Measurements from ENCODE around the gene C17orf75.
"Not testable (repeated sequence)": the region's sequence is repeated elsewhere in the genome, so short reads cannot be mapped to it uniquely, and the experiment has no call there.

C17orf75 gene

DNA sequence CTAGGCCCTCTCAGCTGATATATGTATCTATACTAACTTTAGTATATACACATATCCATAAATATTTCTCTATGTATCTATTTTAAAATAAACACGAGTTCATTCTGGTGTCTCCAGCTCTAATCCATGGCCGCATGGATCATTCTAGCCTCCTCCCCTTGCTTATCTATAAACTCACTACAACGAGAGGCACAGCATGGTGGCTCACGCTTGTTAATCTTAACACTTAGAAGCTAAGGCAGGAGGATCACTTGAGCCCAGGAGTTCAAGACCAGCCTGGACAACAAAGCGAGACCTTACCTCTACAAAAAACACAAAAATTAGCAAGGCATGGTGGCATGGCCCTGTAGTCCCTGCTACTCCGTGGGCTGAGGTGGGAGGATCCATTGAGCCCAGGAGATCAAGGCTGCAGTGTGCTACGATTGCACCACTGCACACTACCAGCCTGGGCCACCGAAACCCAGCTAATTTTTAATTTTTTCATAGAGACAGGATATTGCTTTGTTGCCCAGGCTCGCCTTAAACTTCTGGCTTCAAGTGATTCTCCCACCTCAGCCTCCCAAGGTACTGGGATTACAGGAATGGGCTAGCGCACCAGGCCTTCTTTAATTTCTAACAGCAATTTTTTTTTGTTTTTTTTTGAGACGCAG is 4.1 kb upstream of the C17orf75 start:
- no peak for DNase-seq (ENCODE audit: low read depth in 2 of 2, low spot score in 1 of 2)

DNA sequence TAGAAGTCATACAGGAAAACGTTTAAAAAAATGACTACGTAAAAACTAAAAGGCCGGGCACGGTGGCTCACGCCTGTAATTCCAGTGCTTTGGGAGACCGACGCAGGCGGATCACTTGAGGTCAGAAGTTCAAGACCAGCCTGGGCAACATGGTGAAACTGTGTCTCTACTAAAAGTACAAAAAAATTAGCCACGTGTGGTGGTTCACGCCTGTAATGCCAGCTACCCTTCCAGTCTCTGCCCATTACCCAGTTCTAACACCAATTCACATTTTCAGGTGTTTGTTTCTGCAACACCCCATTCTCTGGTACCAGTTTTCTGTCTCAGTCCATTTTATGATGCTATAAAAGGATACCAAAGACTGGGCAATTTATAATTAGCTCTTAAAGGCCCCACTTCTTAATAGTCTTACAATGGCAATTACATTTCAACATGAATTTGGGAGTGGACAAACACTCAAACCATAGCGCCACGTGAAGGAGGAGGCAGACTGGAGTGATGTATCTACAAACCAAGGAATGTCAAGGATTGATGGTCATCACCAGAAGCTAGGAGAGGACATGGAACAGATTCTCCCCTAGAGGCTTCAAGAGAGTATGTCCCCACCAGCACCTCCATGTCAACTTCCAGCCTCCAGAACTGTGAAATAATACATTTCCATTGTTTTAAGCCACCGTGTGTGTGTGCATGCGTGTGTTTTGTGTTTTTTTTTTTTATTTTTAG is 791 bp upstream of the C17orf75 start:
- DNase-seq (ENCODE audit: low read depth in 2 of 2, low spot score in 1 of 2), result no peak

DNA sequence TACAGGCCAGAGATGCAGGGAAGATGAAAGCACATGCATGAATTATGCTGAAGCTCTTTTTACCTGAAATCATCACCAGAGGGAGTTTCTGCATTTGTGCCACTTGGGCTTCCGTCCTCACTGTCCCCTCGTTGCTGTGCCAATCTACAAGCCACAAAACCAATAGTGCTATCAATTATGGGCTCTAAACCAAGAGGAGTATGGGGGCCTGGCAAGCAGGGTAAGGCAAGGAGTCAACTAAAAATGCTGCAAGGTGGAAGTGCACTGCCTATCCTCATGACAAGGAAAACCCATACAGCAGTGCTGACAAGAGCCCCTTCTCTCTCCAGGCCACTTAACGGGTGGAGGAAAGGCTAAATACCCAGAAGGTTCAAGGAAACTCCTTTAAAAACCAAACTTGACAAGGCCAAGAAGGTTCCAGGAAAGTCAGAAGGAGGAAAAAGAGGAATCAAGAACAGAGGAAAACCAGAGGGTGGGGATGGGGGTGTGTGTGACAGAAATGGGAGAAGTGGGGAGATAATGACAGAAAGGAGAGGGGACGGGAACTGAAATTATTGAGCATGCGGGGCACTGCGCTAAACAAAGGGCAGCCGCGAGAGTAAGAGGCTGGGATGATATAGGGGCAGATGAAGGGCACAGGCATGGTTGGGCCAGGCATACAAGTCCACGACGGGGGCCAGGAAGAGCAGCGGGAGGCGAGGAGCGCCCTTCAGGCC is 674 bp downstream of the C17orf75 start:
- no peak for DNase-seq (ENCODE audit: low read depth in 2 of 2, low spot score in 1 of 2)

DNA sequence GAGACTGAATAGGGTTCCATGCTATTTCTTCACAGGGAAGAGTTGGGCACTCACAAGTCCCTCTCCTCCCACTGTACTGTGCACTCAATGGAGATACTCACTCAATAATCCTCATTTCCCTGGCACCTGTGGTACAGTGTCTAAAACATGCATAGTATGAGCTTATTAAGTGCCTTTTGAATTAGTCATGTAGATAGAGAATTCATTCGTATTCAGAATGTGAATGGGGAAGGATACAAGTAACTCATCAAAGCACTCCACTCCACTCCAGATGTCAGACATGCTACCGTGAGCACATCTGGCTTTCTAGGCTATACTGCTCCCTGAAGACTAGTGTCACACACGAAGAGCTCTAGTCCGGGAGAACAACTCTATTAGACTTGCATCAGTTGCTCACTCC is 6.3 kb downstream of the C17orf75 start:
- no peak for DNase-seq (ENCODE audit: low read depth in 2 of 2, low spot score in 1 of 2)

- DNase-seq (ENCODE audit: low read depth in 2 of 2, low spot score in 1 of 2), result no peak
Observed at GRCh38 chr17:32335046-32335445, 6.9 kb downstream of the C17orf75 start.

DNA sequence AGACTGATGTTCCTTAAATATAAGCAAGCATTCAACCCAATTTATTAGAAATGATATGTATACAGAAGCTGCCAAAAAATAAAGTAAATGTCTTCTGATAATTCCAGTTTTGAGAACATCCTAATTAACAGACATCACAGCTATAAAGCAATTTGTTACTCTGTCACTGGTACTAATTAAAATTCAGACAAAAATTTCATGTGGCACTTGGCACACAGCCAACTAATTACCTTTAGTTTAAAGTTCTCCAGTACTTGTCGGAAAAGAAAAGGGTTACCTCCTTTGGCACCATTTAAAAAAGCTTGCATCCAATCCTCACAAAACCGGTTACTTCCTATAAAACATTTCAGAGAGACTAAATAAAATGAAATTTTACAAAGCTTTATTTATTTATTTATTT is 8.8 kb downstream of the C17orf75 start:
- DNase-seq (ENCODE audit: low read depth in 2 of 2, low spot score in 1 of 2), result no peak

GRCh38 chr17:32331243-32332040 is 10.5 kb downstream of the C17orf75 start:
- DNase-seq (ENCODE audit: low read depth in 2 of 2, low spot score in 1 of 2), result no peak

GRCh38 chr17:32330147-32330546 is 11.8 kb downstream of the C17orf75 start:
- no peak for DNase-seq (ENCODE audit: low read depth in 2 of 2, low spot score in 1 of 2)

GRCh38 chr17:32327911-32328310 is 14.1 kb downstream of the C17orf75 start:
- no peak for DNase-seq (ENCODE audit: low read depth in 2 of 2, low spot score in 1 of 2)

DNA sequence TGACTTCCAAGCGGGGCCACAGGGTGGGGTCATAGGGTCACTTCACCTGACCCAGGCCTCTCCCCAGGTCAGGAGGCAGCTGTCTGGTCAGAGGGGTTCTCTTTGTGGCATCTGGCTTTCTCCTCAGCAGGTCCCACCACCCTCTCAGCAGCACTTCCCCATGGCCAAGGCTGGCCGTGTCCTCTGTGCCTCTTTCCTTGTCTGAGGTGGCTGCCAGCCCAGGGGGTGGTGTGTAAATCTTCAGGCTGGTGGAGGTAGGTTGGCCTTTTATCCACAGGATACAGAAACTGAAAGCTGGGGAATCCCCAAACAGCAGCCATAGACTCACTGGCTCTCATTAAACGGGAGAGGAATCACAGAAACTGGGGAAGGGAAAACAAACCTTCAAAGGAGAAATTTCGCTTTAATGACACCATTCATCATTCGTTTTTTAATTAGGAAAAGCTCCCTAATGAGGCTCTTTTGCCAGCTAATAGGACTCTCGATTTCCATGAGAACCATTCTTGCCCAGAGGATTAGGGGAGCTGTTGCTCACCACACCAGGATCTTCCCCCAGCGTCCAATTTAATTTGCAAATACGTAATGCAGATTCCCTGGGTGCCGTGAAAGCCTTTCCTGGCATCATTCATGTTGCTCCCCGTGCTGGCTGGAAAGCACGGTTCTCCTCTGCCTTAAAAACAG is 18.0 kb downstream of the C17orf75 start:
- no peak for DNase-seq (ENCODE audit: low read depth in 2 of 2, low spot score in 1 of 2)

- no peak for DNase-seq (ENCODE audit: low read depth in 2 of 2, low spot score in 1 of 2)
Observed at GRCh38 chr17:32323046-32323445, 18.9 kb downstream of the C17orf75 start.

DNA sequence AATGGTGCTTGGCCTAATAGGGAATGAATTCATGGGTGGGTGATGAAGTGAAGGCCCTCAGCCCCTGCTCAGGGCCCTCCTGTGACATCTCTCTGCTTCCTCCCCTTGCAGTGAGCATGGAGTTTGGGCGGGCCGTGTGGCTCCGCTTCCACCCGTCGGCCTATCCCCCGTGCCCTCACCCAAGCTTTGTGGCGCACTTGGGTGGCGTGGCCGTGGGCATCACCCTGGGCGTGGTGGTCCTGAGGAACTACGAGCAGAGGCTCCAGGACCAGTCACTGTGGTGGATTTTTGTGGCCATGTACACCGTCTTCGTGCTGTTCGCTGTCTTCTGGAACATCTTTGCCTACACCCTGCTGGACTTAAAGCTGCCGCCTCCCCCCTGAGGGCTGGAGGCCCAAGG is 21.1 kb downstream of the C17orf75 start:
- no peak for DNase-seq (ENCODE audit: low read depth in 2 of 2, low spot score in 1 of 2)

- DNase-seq (ENCODE audit: low read depth in 2 of 2, low spot score in 1 of 2), result not testable (repeated sequence)
Observed at GRCh38 chr17:32320080-32320479, 21.9 kb downstream of the C17orf75 start.

- peak; percentile 34 to 54 for DNase-seq (ENCODE audit: low read depth in 2 of 2, low spot score in 1 of 2)
Observed at GRCh38 chr17:32319548-32319905, 22.4 kb downstream of the C17orf75 start.

- no peak for DNase-seq (ENCODE audit: low read depth in 2 of 2, low spot score in 1 of 2)
Observed at GRCh38 chr17:32318071-32318470, 23.9 kb downstream of the C17orf75 start.

DNA sequence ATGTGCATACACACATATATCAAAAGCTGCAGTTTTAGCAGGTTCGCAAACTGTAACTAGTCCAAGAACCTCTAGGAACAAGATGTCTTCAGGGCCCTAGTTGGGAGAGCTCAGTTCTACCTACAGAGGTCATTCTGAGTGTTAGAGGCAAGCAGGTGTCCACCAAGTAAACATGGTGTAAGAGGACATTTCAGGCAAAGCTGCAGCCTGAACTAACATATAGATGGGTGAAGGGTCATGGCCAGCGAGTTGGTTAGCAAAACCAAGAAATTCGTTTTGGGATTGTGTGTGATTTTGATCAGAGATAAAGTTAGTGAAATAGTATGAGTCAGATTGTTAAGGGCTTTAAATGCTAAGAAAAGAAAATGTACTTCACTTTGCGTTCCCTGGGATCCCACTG is 24.6 kb downstream of the C17orf75 start:
- no peak for DNase-seq (ENCODE audit: low read depth in 2 of 2, low spot score in 1 of 2)

- not testable (repeated sequence) for DNase-seq (ENCODE audit: low read depth in 2 of 2, low spot score in 1 of 2)
Observed at GRCh38 chr17:32316653-32317052, 25.3 kb downstream of the C17orf75 start.

DNA sequence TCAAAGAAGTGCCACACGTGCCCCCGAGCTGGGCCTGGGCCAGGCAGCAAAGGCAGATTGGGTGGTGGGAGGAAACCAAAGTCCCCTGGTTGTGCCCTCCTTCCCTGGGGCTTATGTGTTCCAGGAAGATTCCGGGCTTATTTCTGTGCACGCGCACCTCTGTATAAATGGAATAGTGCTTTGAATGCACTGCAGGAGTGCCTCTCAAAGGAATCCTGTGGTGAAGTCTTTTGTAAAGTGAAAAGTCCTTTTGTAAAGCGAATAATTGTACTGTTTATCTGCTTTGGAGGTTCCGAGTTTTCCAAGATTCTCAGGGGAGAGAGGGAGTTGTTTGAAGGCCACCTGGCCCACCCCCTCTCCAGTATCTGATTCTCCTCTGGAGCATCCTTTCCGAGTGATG is 26.8 kb downstream of the C17orf75 start:
- DNase-seq (ENCODE audit: low read depth in 2 of 2, low spot score in 1 of 2), result no peak

DNA sequence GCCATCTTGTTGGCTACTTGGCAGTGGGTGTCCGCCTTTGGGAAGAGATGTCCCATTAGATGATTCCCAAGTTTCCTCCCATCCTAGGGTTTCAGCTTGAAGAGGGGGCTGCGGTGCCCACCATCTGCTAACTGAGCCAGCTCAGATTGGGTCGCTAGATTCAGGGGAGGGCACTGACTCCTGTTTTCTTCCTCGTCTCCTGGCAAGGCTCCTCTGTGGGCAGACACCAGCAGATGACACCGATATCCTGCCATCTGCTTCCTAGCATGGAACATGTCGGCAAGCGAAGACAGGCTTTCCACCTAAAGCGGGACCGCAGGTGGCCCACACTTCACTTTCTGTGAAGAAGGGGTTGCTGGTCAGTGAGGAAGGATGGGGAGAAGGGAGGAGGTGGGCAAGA is 27.3 kb downstream of the C17orf75 start:
- DNase-seq (ENCODE audit: low read depth in 2 of 2, low spot score in 1 of 2), result no peak

- DNase-seq (ENCODE audit: low read depth in 2 of 2, low spot score in 1 of 2), result no peak
Observed at GRCh38 chr17:32311028-32311536, 30.9 kb downstream of the C17orf75 start.

GRCh38 chr17:32307658-32308057 is 34.3 kb downstream of the C17orf75 start:
- DNase-seq (ENCODE audit: low read depth in 2 of 2, low spot score in 1 of 2), result no peak
